HepG2 (cell line): ENCODE measurements around the gene KLHDC1. TPM values are rescaled to one million over a fixed set of nuclear protein-coding genes. Genes with fewer than 3 reads are reported as not detected.

Source experiments
- AFF4 ChIP-seq: sonication (generic); formaldehyde crosslinking; IDR thresholded peaks from 2 replicates; pipeline ENCODE4 v1.4.0; 2020; ENCODE audit warnings: missing genetic modification reagents
- CAMTA2 ChIP-seq: sonication (generic); formaldehyde crosslinking; IDR thresholded peaks from 2 replicates; pipeline ENCODE4 v1.4.0; 2020; ENCODE audit warnings: mild to moderate bottlenecking, missing genetic modification reagents, borderline replicate concordance
- CENPX ChIP-seq: sonication (generic); formaldehyde crosslinking; IDR thresholded peaks from 2 replicates; pipeline ENCODE4 v1.9.0; 2021; ENCODE audit warnings: mild to moderate bottlenecking, missing genetic modification reagents, moderate library complexity
- FOXO1 ChIP-seq: sonication (generic); formaldehyde crosslinking; IDR thresholded peaks from 2 replicates; pipeline ENCODE4 v1.4.0; 2020; ENCODE audit warnings: missing genetic modification reagents
- MXD4 ChIP-seq: IDR thresholded peaks from 2 replicates; pipeline ENCODE4 v1.6.1; 2016; ENCODE audit warnings: mild to moderate bottlenecking, missing biosample characterization, missing genetic modification reagents
- POGK ChIP-seq: sonication (generic); formaldehyde crosslinking; conservative IDR thresholded peaks from 2 replicates; pipeline ENCODE4 v1.8.0; 2022; ENCODE audit warnings: mild to moderate bottlenecking, moderate library complexity, missing genetic modification reagents
- PRDM15 ChIP-seq: sonication (generic); formaldehyde crosslinking; IDR thresholded peaks from 2 replicates; pipeline ENCODE4 v1.4.0; 2020; ENCODE audit warnings: missing genetic modification reagents
- TMF1 ChIP-seq: sonication (generic); formaldehyde crosslinking; IDR thresholded peaks from 2 replicates; pipeline ENCODE4 v1.8.1; 2022; ENCODE audit warnings: low read depth, missing genetic modification reagents
- ZBTB42 ChIP-seq: sonication (generic); formaldehyde crosslinking; IDR thresholded peaks from 2 replicates; pipeline ENCODE4 v1.5.0; 2020; ENCODE audit warnings: mild to moderate bottlenecking, missing genetic modification reagents
- ZNF256 ChIP-seq: sonication (generic); formaldehyde crosslinking; conservative IDR thresholded peaks from 2 replicates; pipeline ENCODE4 v1.4.0; 2020; ENCODE audit warnings: missing genetic modification reagents
- ZNF557 ChIP-seq: sonication (generic); formaldehyde crosslinking; IDR thresholded peaks from 2 replicates; pipeline ENCODE4 v1.4.0; 2020; ENCODE audit warnings: missing genetic modification reagents
- polyA plus RNA-seq, 8 experiments: library from polyadenylated mRNA; depleted of rRNA in 3 of 8; stranded (reverse) in 7 of 8; unstranded in 1 of 8; fragments of >200 nt; fragmentation: Illumina TruSeq in 4 of 8; extraction: Trizol in 4 of 8; gene quantifications; 2 replicates each; pipeline versions ENCODE4 v1.2.1 to v1.2.3, GENCODE V29; 2011 to 2016; ENCODE audit warnings: low read depth in 4 of 8, missing spikeins in 1 of 8, mixed read lengths in 1 of 8; ENCODE audit not compliant: insufficient read depth in 1 of 8
- total RNA-seq, 5 experiments: library from RNA; depleted of rRNA; stranded (reverse); fragments of >200 nt; fragmentation: Illumina TruSeq; extraction: Trizol; gene quantifications; 2 replicates each; pipeline ENCODE4 v1.2.3, GENCODE V29; 2016; ENCODE audit warnings: low read depth in 1 of 5
- TF ChIP-seq, protein P1 (sequence below): sonication (generic); formaldehyde crosslinking; IDR thresholded peaks from 2 replicates; pipeline ENCODE4 v1.5.1; 2020; ENCODE audit warnings: missing genetic modification reagents, mild to moderate bottlenecking, borderline replicate concordance
- TF ChIP-seq, protein P2 (sequence below): sonication (generic); formaldehyde crosslinking; IDR thresholded peaks from 2 replicates; pipeline ENCODE4 v1.4.0; 2020; ENCODE audit warnings: missing genetic modification reagents

Gene KLHDC1
- total and polyA plus RNA-seq, 2 of the 13 experiments (the other 11 are each of a cell fraction or from before 2014, with no cell fraction given) = 0.11 TPM; not detected in 1

DNA sequence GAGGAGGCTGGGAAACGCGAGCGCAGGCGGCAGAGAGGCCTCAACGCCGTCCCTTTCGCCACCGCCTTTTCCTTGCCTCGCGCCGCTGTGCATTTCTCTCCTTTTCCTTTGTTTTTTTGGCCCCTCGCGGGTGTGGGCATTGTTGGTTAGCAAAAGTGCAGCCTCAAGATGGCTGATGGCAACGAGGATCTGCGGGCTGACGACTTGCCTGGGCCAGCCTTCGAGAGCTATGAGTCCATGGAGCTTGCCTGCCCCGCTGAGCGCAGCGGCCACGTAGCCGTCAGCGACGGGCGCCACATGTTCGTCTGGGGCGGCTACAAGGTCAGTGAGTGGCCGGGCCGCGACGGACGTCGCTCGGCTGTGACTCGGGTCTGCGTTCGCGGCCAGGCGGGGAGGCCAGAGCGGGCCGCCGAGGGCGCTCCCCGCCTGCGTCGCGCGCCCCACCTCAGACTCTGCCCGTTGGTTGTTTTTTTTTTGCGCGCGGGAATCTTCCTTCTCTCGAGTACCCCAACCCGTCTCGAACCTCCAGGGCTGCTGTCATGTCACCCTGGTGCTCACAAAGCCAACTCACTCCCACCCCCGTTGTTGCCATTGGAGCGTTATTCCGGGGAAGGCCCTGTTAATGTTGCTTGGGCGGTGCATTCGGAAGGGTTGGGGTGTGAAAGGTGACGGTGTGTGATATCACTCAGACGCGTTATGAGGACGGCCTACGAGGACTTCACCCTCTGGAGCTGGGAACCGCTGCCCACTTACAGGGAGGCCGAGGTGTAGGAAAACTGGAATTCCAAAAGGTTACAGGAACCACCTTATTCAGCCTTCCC lies 75.6 kb downstream of the KLHDC1 start (continued):
- TF ChIP-seq POGK (CRISPR knock-in tag) (no peak; the same call in 1 of the 2 replicates), PRDM15 (no peak), FOXO1 (CRISPR knock-in tag) (no peak), CAMTA2 (CRISPR knock-in tag) (no peak), TMF1 (no peak), MXD4 (CRISPR knock-in tag) (no peak), AFF4 (CRISPR knock-in tag) (no peak), ZNF557 (CRISPR knock-in tag) (no peak), ZNF256 (CRISPR knock-in tag) (no peak), ZBTB42 (CRISPR knock-in tag) (peak; percentile 38; the same call in 1 of the 2 replicates), CENPX (no peak)
- TF ChIP-seq, protein P1, sequence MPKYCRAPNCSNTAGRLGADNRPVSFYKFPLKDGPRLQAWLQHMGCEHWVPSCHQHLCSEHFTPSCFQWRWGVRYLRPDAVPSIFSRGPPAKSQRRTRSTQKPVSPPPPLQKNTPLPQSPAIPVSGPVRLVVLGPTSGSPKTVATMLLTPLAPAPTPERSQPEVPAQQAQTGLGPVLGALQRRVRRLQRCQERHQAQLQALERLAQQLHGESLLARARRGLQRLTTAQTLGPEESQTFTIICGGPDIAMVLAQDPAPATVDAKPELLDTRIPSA = no peak
- TF ChIP-seq, protein P2, sequence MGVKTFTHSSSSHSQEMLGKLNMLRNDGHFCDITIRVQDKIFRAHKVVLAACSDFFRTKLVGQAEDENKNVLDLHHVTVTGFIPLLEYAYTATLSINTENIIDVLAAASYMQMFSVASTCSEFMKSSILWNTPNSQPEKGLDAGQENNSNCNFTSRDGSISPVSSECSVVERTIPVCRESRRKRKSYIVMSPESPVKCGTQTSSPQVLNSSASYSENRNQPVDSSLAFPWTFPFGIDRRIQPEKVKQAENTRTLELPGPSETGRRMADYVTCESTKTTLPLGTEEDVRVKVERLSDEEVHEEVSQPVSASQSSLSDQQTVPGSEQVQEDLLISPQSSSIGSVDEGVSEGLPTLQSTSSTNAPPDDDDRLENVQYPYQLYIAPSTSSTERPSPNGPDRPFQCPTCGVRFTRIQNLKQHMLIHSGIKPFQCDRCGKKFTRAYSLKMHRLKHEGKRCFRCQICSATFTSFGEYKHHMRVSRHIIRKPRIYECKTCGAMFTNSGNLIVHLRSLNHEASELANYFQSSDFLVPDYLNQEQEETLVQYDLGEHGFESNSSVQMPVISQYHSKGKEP (CRISPR knock-in tag) = no peak
